ENCODE results near the gene VSIG10L2. TPM values are rescaled to one million over a fixed set of nuclear protein-coding genes. Genes with fewer than 3 reads are reported as not detected.
A peak's percentile ranks its signal among the peaks of the same experiment; 100 is the strongest.

The VSIG10L2 gene
- total RNA-seq, 6 donors from 2014 or later = 0.13 TPM; not detected in 5

DNA sequence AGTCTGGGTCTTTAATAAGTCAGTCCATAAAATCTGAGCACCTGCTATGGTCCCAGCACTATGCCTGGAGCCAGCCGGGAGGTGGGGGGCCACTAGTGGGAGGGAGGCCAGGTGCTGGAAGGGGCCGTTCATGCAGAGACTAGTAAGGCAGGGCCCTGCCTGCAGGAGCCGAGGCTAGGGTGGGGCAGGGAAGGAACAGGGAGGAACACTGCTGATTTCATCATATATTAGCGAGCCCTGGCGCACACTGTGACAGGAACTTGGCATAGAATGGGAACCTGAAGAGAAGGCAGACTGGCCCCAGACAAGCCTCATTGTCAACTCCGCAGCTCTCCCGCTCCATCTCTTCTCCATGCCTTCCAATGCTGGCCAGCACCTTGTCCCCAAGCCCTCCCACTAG is 7.1 kb downstream of the VSIG10L2 start:
- Histone ChIP-seq H3K4me1 (peaks cover 0 to 9% (median 6%) of the 10 kb centered on the region in 4 donors), H3K27me3 (no peaks in the 10 kb centered on the region), H3K4me3 (no peak overlapping the region), H3K27ac (no peak overlapping the region), H3K9me3 (no peaks in the 10 kb centered on the region), H3K36me3 (no peaks in the 10 kb centered on the region)
- 21 to 38% methylated on average over 6 to 7 of the region's 7 CpGs for WGBS, 2 donors
- ATAC-seq (ENCODE audit: low FRiP score in 2 of 2) (peak; percentile 15 to 50), DNase-seq (peak in 1 of 2 donors; percentile 69)
- no peak for TF ChIP-seq POLR2A (IDR thresholded peaks at IDR 0.05)
- TF ChIP-seq, protein P1, sequence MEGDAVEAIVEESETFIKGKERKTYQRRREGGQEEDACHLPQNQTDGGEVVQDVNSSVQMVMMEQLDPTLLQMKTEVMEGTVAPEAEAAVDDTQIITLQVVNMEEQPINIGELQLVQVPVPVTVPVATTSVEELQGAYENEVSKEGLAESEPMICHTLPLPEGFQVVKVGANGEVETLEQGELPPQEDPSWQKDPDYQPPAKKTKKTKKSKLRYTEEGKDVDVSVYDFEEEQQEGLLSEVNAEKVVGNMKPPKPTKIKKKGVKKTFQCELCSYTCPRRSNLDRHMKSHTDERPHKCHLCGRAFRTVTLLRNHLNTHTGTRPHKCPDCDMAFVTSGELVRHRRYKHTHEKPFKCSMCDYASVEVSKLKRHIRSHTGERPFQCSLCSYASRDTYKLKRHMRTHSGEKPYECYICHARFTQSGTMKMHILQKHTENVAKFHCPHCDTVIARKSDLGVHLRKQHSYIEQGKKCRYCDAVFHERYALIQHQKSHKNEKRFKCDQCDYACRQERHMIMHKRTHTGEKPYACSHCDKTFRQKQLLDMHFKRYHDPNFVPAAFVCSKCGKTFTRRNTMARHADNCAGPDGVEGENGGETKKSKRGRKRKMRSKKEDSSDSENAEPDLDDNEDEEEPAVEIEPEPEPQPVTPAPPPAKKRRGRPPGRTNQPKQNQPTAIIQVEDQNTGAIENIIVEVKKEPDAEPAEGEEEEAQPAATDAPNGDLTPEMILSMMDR (IDR thresholded peaks at IDR 0.05) = no peak
- TF ChIP-seq POLR2AphosphoS5 (IDR thresholded peaks at IDR 0.05) = no peak
- TF ChIP-seq EP300 (IDR thresholded peaks at IDR 0.05) = no peak

DNA sequence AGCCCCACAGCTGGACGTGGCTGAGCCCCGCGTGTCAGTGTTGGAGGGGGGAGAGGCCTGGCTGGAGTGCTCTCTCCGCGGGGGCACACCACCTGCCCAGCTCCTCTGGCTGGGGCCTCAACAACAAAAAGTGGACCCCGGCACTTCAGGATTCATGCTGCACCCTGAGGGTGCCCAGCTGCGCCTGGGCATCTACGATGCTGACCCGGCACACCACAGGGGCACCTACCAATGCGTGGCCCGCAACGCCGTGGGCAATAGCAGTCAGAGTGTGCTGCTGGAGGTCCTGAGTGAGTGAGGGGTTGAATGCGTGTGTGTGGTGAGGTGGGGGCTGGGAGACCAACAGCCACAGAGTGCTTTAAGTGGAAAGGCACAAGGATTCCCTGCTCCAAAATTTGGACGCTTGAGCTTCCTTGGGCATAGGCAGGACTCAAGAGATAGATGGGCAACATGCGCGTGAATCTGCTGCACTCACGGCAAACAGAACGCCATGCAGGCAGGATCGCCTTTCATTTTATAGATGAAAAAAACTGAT is 7.6 kb downstream of the VSIG10L2 start:
- WGBS, 2 donors = 81 to 90% methylated on average over 17 to 20 of the region's 20 CpGs
- no peaks in the 10 kb centered on the region for H3K9me3 ChIP-seq
- H3K4me1 ChIP-seq = peaks cover 0 to 9% (median 6%) of the 10 kb centered on the region in 4 donors
- no peak for TF ChIP-seq POLR2A (IDR thresholded peaks at IDR 0.05)
- TF ChIP-seq EP300 (IDR thresholded peaks at IDR 0.05) = no peak
- TF ChIP-seq POLR2AphosphoS5 (IDR thresholded peaks at IDR 0.05) = no peak
- TF ChIP-seq, protein P1 (IDR thresholded peaks at IDR 0.05) = no peak
- no peak overlapping the region for H3K4me3 ChIP-seq
- DNase-seq = no peak
- H3K36me3 ChIP-seq = no peaks in the 10 kb centered on the region
- H3K27me3 ChIP-seq = no peaks in the 10 kb centered on the region
- no peak overlapping the region for H3K27ac ChIP-seq
- no peak for ATAC-seq (ENCODE audit: low FRiP score in 2 of 2)

DNA sequence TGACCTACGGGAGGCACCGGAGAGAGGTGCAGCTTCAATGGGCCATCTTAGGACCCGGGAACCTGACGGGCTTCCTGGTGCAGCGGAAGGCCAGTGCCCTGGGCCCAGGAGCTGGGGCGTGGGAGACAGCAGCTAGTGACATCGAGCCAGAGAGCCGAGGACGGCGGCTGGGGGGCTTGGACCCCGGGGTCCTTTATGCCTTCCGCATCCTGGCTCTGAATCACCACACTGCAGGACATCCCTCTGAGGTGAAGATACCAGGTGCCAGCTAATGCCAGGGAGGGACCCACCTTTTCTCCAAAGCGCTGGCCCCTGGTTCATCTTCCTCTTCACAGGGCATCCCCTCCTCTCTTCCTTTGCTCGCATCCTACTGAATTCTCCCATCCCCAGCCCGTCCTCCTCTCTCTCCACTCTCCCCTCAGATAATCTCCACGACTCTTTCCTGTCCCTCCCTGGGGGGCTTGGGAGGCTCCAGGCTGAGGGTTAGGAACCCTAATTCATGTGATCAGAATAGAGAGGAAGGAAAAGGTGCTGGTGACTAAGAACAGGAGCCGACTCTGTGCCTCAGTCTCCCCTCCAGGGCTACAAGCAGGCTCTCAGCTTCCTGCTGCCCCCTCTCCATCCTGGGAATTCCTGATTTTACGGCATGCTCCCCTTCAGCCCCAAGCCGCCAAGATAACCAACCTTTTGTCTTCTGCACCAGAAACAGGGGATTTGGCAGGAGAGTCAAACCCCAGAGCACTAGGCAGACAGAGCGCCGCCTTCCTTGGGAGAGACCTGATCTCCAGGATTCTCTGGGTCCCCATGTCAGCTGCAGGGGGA is 8.5 kb downstream of the VSIG10L2 start:
- TF ChIP-seq EP300 (IDR thresholded peaks at IDR 0.05) (no peak), POLR2A (IDR thresholded peaks at IDR 0.05) (no peak), POLR2AphosphoS5 (IDR thresholded peaks at IDR 0.05) (no peak)
- TF ChIP-seq, protein P1 (IDR thresholded peaks at IDR 0.05) = no peak
- peaks cover 0 to 9% (median 6%) of the 10 kb centered on the region in 4 donors for H3K4me1 ChIP-seq
- DNase-seq = no peak
- no peaks in the 10 kb centered on the region for H3K9me3 ChIP-seq
- no peaks in the 10 kb centered on the region for H3K27me3 ChIP-seq
- no peaks in the 10 kb centered on the region for H3K36me3 ChIP-seq
- H3K27ac ChIP-seq = no peak overlapping the region
- H3K4me3 ChIP-seq = no peak overlapping the region
- ATAC-seq (ENCODE audit: low FRiP score in 2 of 2) = no peak
- 87 to 89% methylated on average over 10 to 21 of the region's 21 CpGs for WGBS, 2 donors

DNA sequence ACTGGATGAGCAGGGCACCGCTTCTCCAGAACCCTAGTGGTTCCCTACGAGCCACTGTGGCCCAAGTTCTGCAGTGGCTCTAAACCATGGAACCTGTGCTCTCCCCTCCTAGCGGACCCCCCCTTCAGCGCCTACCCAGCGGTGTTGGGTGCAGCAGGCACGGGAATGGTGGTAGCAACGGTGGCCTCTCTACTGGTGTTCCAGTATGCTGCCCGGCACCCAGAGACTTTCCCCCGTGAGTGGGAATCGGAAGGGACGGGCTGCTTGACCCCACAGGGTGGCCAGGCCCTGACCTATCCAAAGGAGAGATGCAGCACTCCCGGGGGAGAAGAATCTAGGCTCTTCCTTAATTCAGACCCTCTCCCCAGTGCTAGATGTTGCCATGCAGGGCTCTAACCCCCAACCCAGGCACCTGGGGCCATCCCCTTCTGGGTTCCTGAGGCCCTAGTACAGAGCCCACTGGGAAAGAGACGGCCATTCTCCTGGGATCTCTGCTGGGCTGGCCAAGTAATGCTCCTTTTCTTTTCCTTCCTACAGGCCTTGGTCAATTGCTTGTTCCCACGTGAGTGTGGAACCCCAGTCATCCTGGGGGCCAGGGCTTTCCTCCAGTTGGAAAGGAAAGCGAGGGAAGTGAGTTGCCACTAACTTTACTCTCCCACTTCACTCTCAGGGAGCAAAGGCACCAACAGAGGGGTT is 9.2 kb downstream of the VSIG10L2 start:
- ATAC-seq (ENCODE audit: low FRiP score in 2 of 2) (no peak), DNase-seq (no peak)
- WGBS, 2 donors = 87 to 92% methylated on average over 3 to 15 of the region's 15 CpGs
- H3K4me1 ChIP-seq = peaks cover 0 to 9% (median 6%) of the 10 kb centered on the region in 4 donors
- no peak for TF ChIP-seq EP300 (IDR thresholded peaks at IDR 0.05)
- TF ChIP-seq, protein P1 (IDR thresholded peaks at IDR 0.05) = no peak
- no peak for TF ChIP-seq POLR2A (IDR thresholded peaks at IDR 0.05)
- TF ChIP-seq POLR2AphosphoS5 (IDR thresholded peaks at IDR 0.05) = no peak
- no peaks in the 10 kb centered on the region for H3K36me3 ChIP-seq
- H3K27me3 ChIP-seq = no peaks in the 10 kb centered on the region
- no peaks in the 10 kb centered on the region for H3K9me3 ChIP-seq
- H3K4me3 ChIP-seq = no peak overlapping the region
- H3K27ac ChIP-seq = no peak overlapping the region

All from upper lobe of left lung (tissue), 6 donors.